Osteocyte (in vitro differentiated cells): Measurements from ENCODE around the gene PDE3A. TPM values are rescaled to one million over a fixed set of nuclear protein-coding genes. Genes with fewer than 3 reads are reported as not detected.

Source experiments
- DNase-seq: peaks from one replicate; pipeline ENCODE4 v3.0.0; 2021; ENCODE audit warnings: mixed read lengths; ENCODE audit not compliant: unreplicated experiment; ENCODE audit errors: extremely low spot score
- H3K27ac Mint-ChIP-seq: one replicate; pipeline ENCODE4 v1.8.0; 2021; ENCODE audit warnings: mild to moderate bottlenecking, mixed read lengths; ENCODE audit not compliant: unreplicated experiment
- H3K27me3 Mint-ChIP-seq: one replicate; pipeline ENCODE4 v1.8.0; 2021; ENCODE audit warnings: mixed read lengths; ENCODE audit not compliant: unreplicated experiment
- H3K36me3 Mint-ChIP-seq: one replicate; pipeline ENCODE4 v1.8.0; 2021; ENCODE audit warnings: mixed read lengths; ENCODE audit not compliant: unreplicated experiment
- H3K4me1 Mint-ChIP-seq: one replicate; pipeline ENCODE4 v1.8.0; 2021; ENCODE audit warnings: mixed read lengths; ENCODE audit not compliant: unreplicated experiment
- H3K4me3 Mint-ChIP-seq: one replicate; pipeline ENCODE4 v1.8.0; 2021; ENCODE audit warnings: mild to moderate bottlenecking, moderate library complexity, mixed read lengths; ENCODE audit not compliant: unreplicated experiment
- H3K9me3 Mint-ChIP-seq: one replicate; pipeline ENCODE4 v1.8.0; 2021; ENCODE audit warnings: mixed read lengths; ENCODE audit not compliant: unreplicated experiment
- total RNA-seq: library from RNA; stranded (reverse); gene quantifications from 2 replicates; pipeline ENCODE4 v1.2.1, GENCODE V29; 2021
- TF ChIP-seq, protein P1 (sequence below): fragments of 200-600 bp; sonication (generic); IDR thresholded peaks from 2 replicates; pipeline ENCODE4 v1.5.0; 2021; ENCODE audit warnings: antibody characterized with exemption, mild to moderate bottlenecking, moderate library complexity

Gene PDE3A
- total RNA-seq, 1 donor from 2014 or later = 27.8 TPM

DNA sequence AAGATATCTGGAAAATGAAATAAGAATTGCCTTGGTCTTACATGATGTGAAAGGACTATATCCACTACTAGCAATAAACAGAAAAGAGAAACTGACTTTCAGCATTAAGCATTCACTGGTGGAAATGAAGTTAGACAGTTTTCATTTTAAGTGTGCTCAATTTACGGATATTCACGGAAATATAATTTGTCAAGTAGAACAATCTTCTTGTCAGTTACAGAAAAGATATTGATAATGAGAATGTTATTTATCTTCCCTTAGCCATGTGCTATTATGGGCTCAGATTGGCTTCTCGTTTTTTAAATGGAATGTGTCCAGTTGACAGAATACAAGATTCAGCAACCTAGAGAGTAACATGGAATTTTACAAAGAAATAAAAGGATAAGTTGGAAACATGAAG lies 208.2 kb downstream of the PDE3A start:
- Mint-ChIP-seq H3K27me3 (no peaks in the 10 kb centered on the region), H3K4me1 (peaks cover 10% of the 10 kb centered on the region), H3K36me3 (peaks cover 6% of the 10 kb centered on the region), H3K27ac (no peak overlapping the region), H3K4me3 (no peak overlapping the region), H3K9me3 (no peaks in the 10 kb centered on the region)
- no peak for DNase-seq
- TF ChIP-seq, protein P1, sequence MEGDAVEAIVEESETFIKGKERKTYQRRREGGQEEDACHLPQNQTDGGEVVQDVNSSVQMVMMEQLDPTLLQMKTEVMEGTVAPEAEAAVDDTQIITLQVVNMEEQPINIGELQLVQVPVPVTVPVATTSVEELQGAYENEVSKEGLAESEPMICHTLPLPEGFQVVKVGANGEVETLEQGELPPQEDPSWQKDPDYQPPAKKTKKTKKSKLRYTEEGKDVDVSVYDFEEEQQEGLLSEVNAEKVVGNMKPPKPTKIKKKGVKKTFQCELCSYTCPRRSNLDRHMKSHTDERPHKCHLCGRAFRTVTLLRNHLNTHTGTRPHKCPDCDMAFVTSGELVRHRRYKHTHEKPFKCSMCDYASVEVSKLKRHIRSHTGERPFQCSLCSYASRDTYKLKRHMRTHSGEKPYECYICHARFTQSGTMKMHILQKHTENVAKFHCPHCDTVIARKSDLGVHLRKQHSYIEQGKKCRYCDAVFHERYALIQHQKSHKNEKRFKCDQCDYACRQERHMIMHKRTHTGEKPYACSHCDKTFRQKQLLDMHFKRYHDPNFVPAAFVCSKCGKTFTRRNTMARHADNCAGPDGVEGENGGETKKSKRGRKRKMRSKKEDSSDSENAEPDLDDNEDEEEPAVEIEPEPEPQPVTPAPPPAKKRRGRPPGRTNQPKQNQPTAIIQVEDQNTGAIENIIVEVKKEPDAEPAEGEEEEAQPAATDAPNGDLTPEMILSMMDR = no peak

DNA sequence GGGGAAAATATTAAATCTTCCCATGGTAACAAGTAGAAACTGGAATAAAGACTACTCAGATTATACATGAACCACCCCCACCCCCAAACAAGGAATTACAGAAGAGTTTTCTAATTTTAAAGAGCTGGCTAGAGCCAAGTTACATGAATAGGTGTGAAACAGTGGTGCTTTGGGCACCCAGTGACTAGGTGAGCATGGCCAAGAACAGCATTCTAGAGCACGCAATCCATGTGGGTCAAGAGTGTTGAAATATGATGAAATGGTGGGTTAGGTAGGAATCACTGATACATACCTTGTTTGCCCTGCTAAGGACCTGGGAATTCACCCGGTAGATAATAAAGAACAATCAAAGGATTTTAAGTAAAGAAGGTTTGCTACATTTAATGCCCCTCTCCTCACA lies 208.7 kb downstream of the PDE3A start:
- TF ChIP-seq, protein P1 = no peak
- Mint-ChIP-seq H3K27me3 (no peaks in the 10 kb centered on the region), H3K4me1 (peaks cover 5% of the 10 kb centered on the region), H3K4me3 (no peak overlapping the region), H3K27ac (no peak overlapping the region), H3K36me3 (peaks cover 6% of the 10 kb centered on the region), H3K9me3 (no peaks in the 10 kb centered on the region)
- DNase-seq = no peak

DNA sequence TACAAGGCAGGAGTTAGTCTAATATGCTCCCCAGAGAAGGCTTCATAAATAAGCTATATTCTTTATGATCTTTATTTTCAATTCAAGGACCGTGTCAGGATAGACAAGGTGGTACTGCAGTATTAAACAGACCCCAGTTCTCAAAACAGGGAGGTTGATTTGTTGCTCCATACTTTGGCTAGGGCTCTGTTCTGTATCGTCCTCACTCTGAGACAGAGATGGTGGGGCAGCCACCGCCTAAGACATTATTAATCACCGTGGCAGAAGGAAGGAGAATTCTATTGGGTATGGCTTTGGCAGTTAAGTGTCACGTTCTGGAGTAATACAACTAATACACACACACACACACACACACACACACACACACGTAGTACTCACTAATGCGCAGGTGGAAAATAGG lies 209.8 kb downstream of the PDE3A start:
- no peak overlapping the region for H3K27ac Mint-ChIP-seq
- no peak overlapping the region for H3K4me3 Mint-ChIP-seq
- H3K36me3 Mint-ChIP-seq = peaks cover 6% of the 10 kb centered on the region
- no peaks in the 10 kb centered on the region for H3K27me3 Mint-ChIP-seq
- H3K4me1 Mint-ChIP-seq = no peaks in the 10 kb centered on the region
- no peaks in the 10 kb centered on the region for H3K9me3 Mint-ChIP-seq
- no peak for DNase-seq
- TF ChIP-seq, protein P1 = no peak

DNA sequence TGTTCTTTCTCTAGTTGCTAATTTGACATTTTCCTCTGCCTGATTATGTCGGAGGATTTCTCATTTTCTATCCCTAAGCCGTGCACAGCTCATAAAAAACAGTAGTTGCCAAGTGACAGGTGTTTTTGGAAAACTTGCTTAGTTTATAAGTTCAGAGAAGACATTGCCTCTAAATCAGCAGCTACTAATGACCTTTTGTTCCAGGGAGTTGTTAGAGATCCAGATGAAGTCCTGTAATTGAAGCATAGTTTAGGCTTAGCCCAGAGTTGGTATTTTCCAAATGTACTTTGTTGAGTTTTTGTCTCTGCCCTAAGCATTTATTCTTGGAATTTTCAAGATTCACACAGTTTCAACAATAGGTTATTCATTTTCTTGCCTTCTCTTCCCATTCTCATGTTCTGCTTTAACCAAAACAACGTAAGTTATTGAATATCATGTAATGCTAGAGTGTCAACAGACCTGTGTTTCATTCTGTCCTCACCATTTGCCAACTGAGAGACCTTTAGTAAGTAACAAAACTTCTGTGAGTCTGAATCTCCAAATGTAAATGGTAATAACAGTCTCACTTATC lies 216.8 kb downstream of the PDE3A start:
- TF ChIP-seq, protein P1 = no peak
- DNase-seq = no peak
- no peak overlapping the region for H3K4me3 Mint-ChIP-seq
- no peak overlapping the region for H3K27ac Mint-ChIP-seq
- no peaks in the 10 kb centered on the region for H3K27me3 Mint-ChIP-seq
- H3K4me1 Mint-ChIP-seq = peaks cover 13% of the 10 kb centered on the region
- H3K36me3 Mint-ChIP-seq = no peaks in the 10 kb centered on the region
- H3K9me3 Mint-ChIP-seq = no peaks in the 10 kb centered on the region

DNA sequence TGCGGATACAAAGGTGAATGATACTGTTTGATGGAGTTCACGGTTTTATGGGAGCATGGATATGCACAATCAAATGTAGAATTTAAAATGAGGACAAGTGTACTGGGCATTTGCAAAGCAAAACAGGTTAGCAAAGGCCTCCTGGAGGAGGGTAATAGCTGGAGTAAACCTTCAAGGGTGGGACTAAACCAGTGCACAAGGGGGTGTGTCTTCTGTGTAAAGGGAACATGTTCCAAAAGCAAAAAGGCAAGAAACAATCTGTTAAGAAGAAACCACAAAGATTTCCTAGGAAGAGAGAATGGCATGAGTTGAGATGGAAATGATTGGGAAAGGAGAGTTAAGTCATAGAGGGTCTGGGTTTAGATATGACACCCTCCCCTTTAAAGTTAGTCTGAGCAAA lies 217.6 kb downstream of the PDE3A start:
- Mint-ChIP-seq H3K27me3 (no peaks in the 10 kb centered on the region), H3K9me3 (no peaks in the 10 kb centered on the region), H3K4me1 (peaks cover 13% of the 10 kb centered on the region), H3K36me3 (no peaks in the 10 kb centered on the region), H3K27ac (peak overlapping the region; percentile 20), H3K4me3 (no peak overlapping the region)
- no peak for DNase-seq
- TF ChIP-seq, protein P1 = no peak
